NK-92 treated with Interleukin-12 subunit alpha and Interleukin-12 subunit beta, amount 100 ng/mL, for 24 hours (cell line): Measurements from ENCODE around the gene PRRC2A.
"Not testable (repeated sequence)": the region's sequence is repeated elsewhere in the genome, so short reads cannot be mapped to it uniquely, and the experiment has no call there.

ENCODE experiments used
- DNase-seq: peaks from one replicate; lab custom pipeline; 2025; lab: John Stamatoyannopoulos, UW

PRRC2A gene

GRCh38 chr6:31586008-31586407, 34.5 kb upstream of the PRRC2A start, which contains the start of gene LST1:
Gene LST1, plus strand, starts transcription at chr6:31586277. Its CDS starts 1,023 bp downstream, at chr6:31587300.
- DNase-seq: no peak

- DNase-seq: no peak
Observed at GRCh38 chr6:31586599-31587281, 33.8 kb upstream of the PRRC2A start.

- DNase-seq: no peak
Observed at GRCh38 chr6:31587791-31588777, 32.4 kb upstream of the PRRC2A start.

- DNase-seq: no peak
Observed at GRCh38 chr6:31588871-31589650, 31.5 kb upstream of the PRRC2A start.

GRCh38 chr6:31590691-31591090, 29.8 kb upstream of the PRRC2A start:
- DNase-seq: not testable (repeated sequence)

- DNase-seq: no peak
Observed at GRCh38 chr6:31592396-31592771, 28.1 kb upstream of the PRRC2A start.

- DNase-seq: peak; percentile 28
Observed at GRCh38 chr6:31597006-31597405, 23.5 kb upstream of the PRRC2A start.

GRCh38 chr6:31607317-31607716, 13.2 kb upstream of the PRRC2A start:
- DNase-seq: no peak

- no peak for DNase-seq
Observed at GRCh38 chr6:31609519-31610406, 10.8 kb upstream of the PRRC2A start.

- DNase-seq: no peak
Observed at GRCh38 chr6:31610968-31611367, 9.5 kb upstream of the PRRC2A start.

GRCh38 chr6:31614075-31614619, 6.4 kb upstream of the PRRC2A start:
- no peak for DNase-seq

GRCh38 chr6:31614684-31615578, 5.6 kb upstream of the PRRC2A start, which contains the start of gene AIF1:
Gene AIF1, plus strand, starts transcription at chr6:31615234. Its CDS starts 96 bp downstream, at chr6:31615330.
- DNase-seq: no peak

- no peak for DNase-seq
Observed at GRCh38 chr6:31615748-31616147, 4.8 kb upstream of the PRRC2A start.

- DNase-seq: no peak
Observed at GRCh38 chr6:31617010-31617409, 3.5 kb upstream of the PRRC2A start.

GRCh38 chr6:31619805-31620585, 520 bp upstream of the PRRC2A start:
- peak; percentile 100 for DNase-seq

GRCh38 chr6:31621320-31621939, 915 bp downstream of the PRRC2A start:
- no peak for DNase-seq

GRCh38 chr6:31621991-31622390, 1.5 kb downstream of the PRRC2A start:
- no peak for DNase-seq

GRCh38 chr6:31622684-31623091, 2.2 kb downstream of the PRRC2A start:
- no peak for DNase-seq
